ENCODE measurements around the gene ATCAY.

DNA sequence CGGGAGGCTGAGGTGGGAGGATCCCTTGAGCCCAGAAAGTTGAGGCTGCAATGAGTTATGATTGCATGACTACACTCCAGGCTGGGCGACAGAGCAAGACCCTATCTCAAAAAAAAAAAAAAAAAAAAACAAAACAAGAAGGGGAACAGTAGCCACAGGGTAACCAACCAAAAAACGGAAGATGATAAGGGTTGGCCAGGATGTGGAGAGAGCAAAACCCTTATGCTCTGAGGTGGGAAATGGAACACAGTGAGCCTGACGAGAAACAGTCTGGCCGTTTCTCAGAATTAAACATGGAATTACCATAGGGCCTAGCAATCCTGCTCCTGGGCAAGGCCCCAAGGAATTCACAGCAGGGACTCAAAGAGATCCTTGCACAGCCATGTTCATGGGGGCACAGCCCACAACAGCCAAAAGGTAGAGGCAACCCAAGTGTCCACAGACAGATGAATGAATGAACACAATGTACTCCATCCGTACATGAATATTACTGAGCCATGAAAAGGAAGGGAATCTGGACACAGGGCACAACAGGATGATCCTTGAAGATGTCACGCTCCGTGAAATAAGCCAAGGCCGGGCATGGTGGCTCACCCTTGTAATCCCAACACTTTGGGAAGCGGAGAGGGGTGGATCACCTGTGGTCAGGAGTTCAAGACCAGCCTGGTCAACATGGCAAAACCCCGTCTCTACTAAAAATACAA lies 63.7 kb downstream of the ATCAY start:
- no peak for TF ChIP-seq EP300 (IDR thresholded peaks at IDR 0.05)
- TF ChIP-seq, protein P1, sequence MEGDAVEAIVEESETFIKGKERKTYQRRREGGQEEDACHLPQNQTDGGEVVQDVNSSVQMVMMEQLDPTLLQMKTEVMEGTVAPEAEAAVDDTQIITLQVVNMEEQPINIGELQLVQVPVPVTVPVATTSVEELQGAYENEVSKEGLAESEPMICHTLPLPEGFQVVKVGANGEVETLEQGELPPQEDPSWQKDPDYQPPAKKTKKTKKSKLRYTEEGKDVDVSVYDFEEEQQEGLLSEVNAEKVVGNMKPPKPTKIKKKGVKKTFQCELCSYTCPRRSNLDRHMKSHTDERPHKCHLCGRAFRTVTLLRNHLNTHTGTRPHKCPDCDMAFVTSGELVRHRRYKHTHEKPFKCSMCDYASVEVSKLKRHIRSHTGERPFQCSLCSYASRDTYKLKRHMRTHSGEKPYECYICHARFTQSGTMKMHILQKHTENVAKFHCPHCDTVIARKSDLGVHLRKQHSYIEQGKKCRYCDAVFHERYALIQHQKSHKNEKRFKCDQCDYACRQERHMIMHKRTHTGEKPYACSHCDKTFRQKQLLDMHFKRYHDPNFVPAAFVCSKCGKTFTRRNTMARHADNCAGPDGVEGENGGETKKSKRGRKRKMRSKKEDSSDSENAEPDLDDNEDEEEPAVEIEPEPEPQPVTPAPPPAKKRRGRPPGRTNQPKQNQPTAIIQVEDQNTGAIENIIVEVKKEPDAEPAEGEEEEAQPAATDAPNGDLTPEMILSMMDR (IDR thresholded peaks at IDR 0.05) = no peak
- TF ChIP-seq POLR2A (IDR thresholded peaks at IDR 0.05) = no peak
